CD4-positive, alpha-beta T cell treated with Interleukin-15 for 1 hour (primary cell): ENCODE results near the gene NOLC1.
A peak's percentile ranks its signal among the peaks of the same experiment; 100 is the strongest.

Source experiments
- DNase-seq: peaks from one replicate; pipeline ENCODE4 v3.0.0-alpha.2; 2020

NOLC1 gene

GRCh38 chr10:102122450-102122849 lies 29.7 kb upstream of the NOLC1 start:
- no peak for DNase-seq

- DNase-seq = no peak
Measured at GRCh38 chr10:102123223-102123622, 29.0 kb upstream of the NOLC1 start.

GRCh38 chr10:102131286-102132170 lies 20.7 kb upstream of the NOLC1 start:
- DNase-seq = no peak

GRCh38 chr10:102132193-102132562 lies 20.0 kb upstream of the NOLC1 start:
- DNase-seq = no peak

- peak; percentile 97 for DNase-seq
Measured at GRCh38 chr10:102132563-102133372, 19.4 kb upstream of the NOLC1 start, which contains the start of gene PPRC1. TSS of gene PPRC1 (plus strand) at chr10:102133040. CDS start at chr10:102133069, 29 bp downstream.

GRCh38 chr10:102133373-102134195 lies 18.6 kb upstream of the NOLC1 start:
- peak; percentile 53 for DNase-seq

- DNase-seq = no peak
Measured at GRCh38 chr10:102134416-102134815, 17.8 kb upstream of the NOLC1 start.

GRCh38 chr10:102135956-102136526 lies 16.1 kb upstream of the NOLC1 start:
- DNase-seq = no peak

- no peak for DNase-seq
Measured at GRCh38 chr10:102139281-102140110, 12.7 kb upstream of the NOLC1 start.

GRCh38 chr10:102140218-102140617 lies 12.0 kb upstream of the NOLC1 start:
- DNase-seq = no peak

- no peak for DNase-seq
Measured at GRCh38 chr10:102140913-102141540, 11.2 kb upstream of the NOLC1 start.

- DNase-seq = no peak
Measured at GRCh38 chr10:102141583-102142107, 10.5 kb upstream of the NOLC1 start.

GRCh38 chr10:102146971-102147428 lies 5.2 kb upstream of the NOLC1 start:
- DNase-seq = no peak

- no peak for DNase-seq
Measured at GRCh38 chr10:102147561-102147960, 4.6 kb upstream of the NOLC1 start.

- DNase-seq = no peak
Measured at GRCh38 chr10:102148275-102148674, 3.9 kb upstream of the NOLC1 start.

- no peak for DNase-seq
Measured at GRCh38 chr10:102150970-102151773, 1.0 kb upstream of the NOLC1 start.

GRCh38 chr10:102152545-102152890 lies 329 bp downstream of the NOLC1 start:
- DNase-seq = no peak

GRCh38 chr10:102153093-102153620 lies 968 bp downstream of the NOLC1 start:
- no peak for DNase-seq

GRCh38 chr10:102154466-102155116 lies 2.4 kb downstream of the NOLC1 start:
- DNase-seq = no peak
